NCI-H1092 (cell line): ENCODE measurements around the gene GSK3A.

Experiments
- DNase-seq: peaks from one replicate; lab custom pipeline; 2025; lab: John Stamatoyannopoulos, UW

The GSK3A gene

GRCh38 chr19:42248270-42249148 lies 6.1 kb upstream of the GSK3A start:
- no peak for DNase-seq

GRCh38 chr19:42247640-42248199 lies 5.3 kb upstream of the GSK3A start:
- DNase-seq: no peak

GRCh38 chr19:42246922-42247639 lies 4.7 kb upstream of the GSK3A start:
- DNase-seq: no peak

GRCh38 chr19:42246143-42246921 lies 3.9 kb upstream of the GSK3A start:
- no peak for DNase-seq

GRCh38 chr19:42245231-42245630 lies 2.8 kb upstream of the GSK3A start:
- DNase-seq: no peak

GRCh38 chr19:42244347-42245220 lies 2.2 kb upstream of the GSK3A start:
- peak; percentile 78 for DNase-seq

GRCh38 chr19:42242069-42242511 lies 312 bp downstream of the GSK3A start:
- no peak for DNase-seq

- DNase-seq: no peak
Measured at GRCh38 chr19:42241279-42241678, 1.1 kb downstream of the GSK3A start.

- DNase-seq: no peak
Measured at GRCh38 chr19:42239544-42240220, 2.7 kb downstream of the GSK3A start.

- no peak for DNase-seq
Measured at GRCh38 chr19:42235181-42235580, 7.2 kb downstream of the GSK3A start.

- no peak for DNase-seq
Measured at GRCh38 chr19:42234364-42234763, 8.0 kb downstream of the GSK3A start.

GRCh38 chr19:42233678-42234292 lies 8.6 kb downstream of the GSK3A start:
- no peak for DNase-seq

GRCh38 chr19:42233106-42233505 lies 9.3 kb downstream of the GSK3A start:
- no peak for DNase-seq

GRCh38 chr19:42232435-42232834 lies 10.0 kb downstream of the GSK3A start:
- no peak for DNase-seq

- no peak for DNase-seq
Measured at GRCh38 chr19:42230571-42230970, 11.8 kb downstream of the GSK3A start.

- DNase-seq: no peak
Measured at GRCh38 chr19:42229855-42230351, 12.5 kb downstream of the GSK3A start.

GRCh38 chr19:42229301-42229854 lies 13.0 kb downstream of the GSK3A start:
- no peak for DNase-seq

GRCh38 chr19:42228641-42229040 lies 13.8 kb downstream of the GSK3A start:
- DNase-seq: no peak

- no peak for DNase-seq
Measured at GRCh38 chr19:42226886-42227285, 15.5 kb downstream of the GSK3A start.
